GM23338 (cell line): ENCODE results near the gene GTF2F1. TPM values are rescaled to one million over a fixed set of nuclear protein-coding genes. Genes with fewer than 3 reads are reported as not detected.

Experiments used
- ATAC-seq: fragments of 200-7000 bp; cut with Tn5 transposase; 3 replicates; pipeline ENCODE4 v1.9.1; 2020
- DNase-seq: peaks from one replicate; pipeline ENCODE4 v3.0.0-alpha.2; 2015; ENCODE audit warnings: low spot score
- H2AFZ ChIP-seq: fragments of 200-600 bp; sonication (generic); 2 replicates; pipeline ENCODE4 v1.8.0; 2016; ENCODE audit warnings: antibody characterized with exemption, mild to moderate bottlenecking, moderate library complexity
- H3F3A ChIP-seq: fragments of 200-600 bp; sonication (generic); replicated peaks from 2 replicates; pipeline ENCODE4 v1.8.0; 2017; ENCODE audit warnings: antibody characterized with exemption, mixed run types, low read depth
- H3K27ac ChIP-seq: fragments of 200-600 bp; sonication (generic); 2 replicates; pipeline ENCODE4 v1.6.1; 2016; ENCODE audit warnings: low read depth
- H3K27me3 ChIP-seq: fragments of 200-600 bp; sonication (generic); 2 replicates; pipeline ENCODE4 v1.8.0; 2016; ENCODE audit warnings: mild to moderate bottlenecking, mixed run types, moderate library complexity; ENCODE audit not compliant: insufficient read depth
- H3K36me3 ChIP-seq: fragments of 200-600 bp; sonication (generic); 2 replicates; pipeline ENCODE4 v1.8.0; 2016; ENCODE audit warnings: mild to moderate bottlenecking; ENCODE audit not compliant: insufficient read depth
- H3K4me1 ChIP-seq: fragments of 200-600 bp; sonication (generic); 2 replicates; pipeline ENCODE4 v1.8.0; 2016; ENCODE audit warnings: mild to moderate bottlenecking, moderate library complexity; ENCODE audit not compliant: insufficient read depth
- H3K4me2 ChIP-seq: fragments of 200-600 bp; sonication (generic); 2 replicates; pipeline ENCODE4 v1.7.1; 2017; ENCODE audit warnings: mixed run types
- H3K4me3 ChIP-seq: fragments of 200-600 bp; sonication (generic); 2 replicates; pipeline ENCODE4 v1.6.1; 2016; ENCODE audit warnings: mixed run types
- H3K79me2 ChIP-seq: fragments of 200-600 bp; sonication (generic); replicated peaks from 2 replicates; pipeline ENCODE4 v1.8.0; 2017; ENCODE audit warnings: mild to moderate bottlenecking; ENCODE audit not compliant: insufficient read depth
- H3K9me2 ChIP-seq: fragments of 200-600 bp; sonication (generic); 2 replicates; pipeline ENCODE4 v1.8.0; 2017; ENCODE audit not compliant: insufficient read depth
- H4K20me1 ChIP-seq: fragments of 200-600 bp; sonication (generic); replicated peaks from 2 replicates; pipeline ENCODE4 v1.8.0; 2017; ENCODE audit warnings: mild to moderate bottlenecking; ENCODE audit not compliant: insufficient read depth
- H3K27ac Mint-ChIP-seq: 2 replicates; pipeline ENCODE4 v1.8.0; 2020; ENCODE audit warnings: inconsistent platforms, mild to moderate bottlenecking, moderate library complexity, mixed read lengths
- H3K27me3 Mint-ChIP-seq: 3 replicates; pipeline ENCODE4 v1.8.0; 2022; ENCODE audit warnings: low read depth, mild to moderate bottlenecking, moderate library complexity, mixed read lengths, inconsistent platforms; ENCODE audit not compliant: insufficient read depth, poor library complexity
- H3K36me3 Mint-ChIP-seq: 3 replicates; pipeline ENCODE4 v1.8.0; 2021; ENCODE audit warnings: low read depth, mild to moderate bottlenecking, inconsistent platforms, moderate library complexity, mixed read lengths
- H3K4me1 Mint-ChIP-seq: 3 replicates; pipeline ENCODE4 v1.8.0; 2020; ENCODE audit warnings: mild to moderate bottlenecking, inconsistent platforms, mixed read lengths
- H3K4me3 Mint-ChIP-seq: 3 replicates; pipeline ENCODE4 v1.8.0; 2021; ENCODE audit warnings: moderate library complexity, mild to moderate bottlenecking, inconsistent platforms, mixed read lengths
- H3K9me3 Mint-ChIP-seq: 3 replicates; pipeline ENCODE4 v1.8.0; 2020; ENCODE audit warnings: moderate library complexity, mild to moderate bottlenecking, inconsistent platforms, mixed read lengths
- CREB1 ChIP-seq: fragments of 250-450 bp; sonication (Bioruptor Pico); IDR thresholded peaks from 2 replicates; pipeline ENCODE4 v1.5.0; 2020; ENCODE audit warnings: low read depth, mild to moderate bottlenecking, moderate library complexity
- EZH2 ChIP-seq: fragments of 200-600 bp; sonication (generic); IDR thresholded peaks from one replicate; pipeline ENCODE4 v1.8.0; 2017; ENCODE audit warnings: antibody characterized with exemption, mild to moderate bottlenecking, low read depth; ENCODE audit not compliant: unreplicated experiment
- EZH2phosphoT487 ChIP-seq: fragments of 200-600 bp; sonication (generic); IDR thresholded peaks from one replicate; pipeline ENCODE4 v1.8.1; 2018; ENCODE audit warnings: antibody characterized with exemption; ENCODE audit not compliant: unreplicated experiment
- JUNB ChIP-seq: IDR thresholded peaks from one replicate; pipeline ENCODE4 v1.6.1; 2016; ENCODE audit warnings: antibody characterized with exemption; ENCODE audit not compliant: unreplicated experiment
- NANOG ChIP-seq: IDR thresholded peaks from 2 replicates; pipeline ENCODE4 v1.6.1; 2016; ENCODE audit warnings: antibody characterized with exemption, borderline replicate concordance
- POLR2AphosphoS5 ChIP-seq: IDR thresholded peaks from 2 replicates; pipeline ENCODE4 v1.6.1; 2016; ENCODE audit warnings: antibody characterized with exemption, low read depth
- REST ChIP-seq: IDR thresholded peaks from one replicate; pipeline ENCODE4 v1.6.1; 2018; ENCODE audit warnings: antibody characterized with exemption; ENCODE audit not compliant: unreplicated experiment
- STAT1 ChIP-seq: IDR thresholded peaks from one replicate; pipeline ENCODE4 v1.6.1; 2016; ENCODE audit warnings: antibody characterized with exemption; ENCODE audit not compliant: unreplicated experiment
- ZNF114 ChIP-seq: fragments of 250-450 bp; sonication (Bioruptor Pico); IDR thresholded peaks from 2 replicates; pipeline ENCODE4 v1.5.0; 2020; ENCODE audit warnings: mild to moderate bottlenecking, moderate library complexity
- ZNF331 ChIP-seq: fragments of 250-450 bp; sonication (Bioruptor Pico); IDR thresholded peaks from 2 replicates; pipeline ENCODE4 v1.5.0; 2020; ENCODE audit warnings: low read depth, mild to moderate bottlenecking, moderate library complexity
- polyA plus RNA-seq: library from polyadenylated mRNA; unstranded; fragments of >200 nt; fragmentation: Nextera tagmentation; extraction: Ambion mirVana; gene quantifications from 2 replicates; pipeline ENCODE4 v1.2.1, GENCODE V29; 2016
- total RNA-seq: library from RNA; depleted of rRNA; stranded (reverse); fragments of >200 nt; shearing (Covaris generic); gene quantifications from 2 replicates; pipeline ENCODE4 v1.2.3, GENCODE V29; 2014
- TF ChIP-seq, protein P1 (sequence below): fragments of 250-450 bp; sonication (Bioruptor Pico); IDR thresholded peaks from 2 replicates; pipeline ENCODE4 v1.5.0; 2020; ENCODE audit warnings: mild to moderate bottlenecking, moderate library complexity
- TF ChIP-seq, protein P2 (sequence below): IDR thresholded peaks from 2 replicates; pipeline ENCODE4 v1.6.1; 2016; ENCODE audit warnings: antibody characterized with exemption
- TF ChIP-seq, protein P3 (sequence below), 2 experiments: fragments of 200-600 bp in 1 of 2; sonication (generic) in 1 of 2; conservative IDR thresholded peaks; 2 replicates each; pipeline versions ENCODE4 v1.5.1 to v1.6.1; 2016 to 2017; ENCODE audit warnings: antibody characterized with exemption in 2 of 2, low read depth in 2 of 2, mild to moderate bottlenecking in 2 of 2, moderate library complexity in 1 of 2

Gene GTF2F1
- total and polyA plus RNA-seq, 2 experiments from 2014 or later = 62.1 to 65.5 TPM

GRCh38 chr19:6402837-6403608 is 10.1 kb upstream of the GTF2F1 start:
- TF ChIP-seq CREB1 (CRISPR knock-in tag) (no peak), ZNF114 (no peak), EZH2 (no peak), NANOG (no peak), ZNF331 (no peak), EZH2phosphoT487 (no peak), STAT1 (no peak), JUNB (no peak), REST (no peak), POLR2AphosphoS5 (no peak)
- TF ChIP-seq, protein P1, sequence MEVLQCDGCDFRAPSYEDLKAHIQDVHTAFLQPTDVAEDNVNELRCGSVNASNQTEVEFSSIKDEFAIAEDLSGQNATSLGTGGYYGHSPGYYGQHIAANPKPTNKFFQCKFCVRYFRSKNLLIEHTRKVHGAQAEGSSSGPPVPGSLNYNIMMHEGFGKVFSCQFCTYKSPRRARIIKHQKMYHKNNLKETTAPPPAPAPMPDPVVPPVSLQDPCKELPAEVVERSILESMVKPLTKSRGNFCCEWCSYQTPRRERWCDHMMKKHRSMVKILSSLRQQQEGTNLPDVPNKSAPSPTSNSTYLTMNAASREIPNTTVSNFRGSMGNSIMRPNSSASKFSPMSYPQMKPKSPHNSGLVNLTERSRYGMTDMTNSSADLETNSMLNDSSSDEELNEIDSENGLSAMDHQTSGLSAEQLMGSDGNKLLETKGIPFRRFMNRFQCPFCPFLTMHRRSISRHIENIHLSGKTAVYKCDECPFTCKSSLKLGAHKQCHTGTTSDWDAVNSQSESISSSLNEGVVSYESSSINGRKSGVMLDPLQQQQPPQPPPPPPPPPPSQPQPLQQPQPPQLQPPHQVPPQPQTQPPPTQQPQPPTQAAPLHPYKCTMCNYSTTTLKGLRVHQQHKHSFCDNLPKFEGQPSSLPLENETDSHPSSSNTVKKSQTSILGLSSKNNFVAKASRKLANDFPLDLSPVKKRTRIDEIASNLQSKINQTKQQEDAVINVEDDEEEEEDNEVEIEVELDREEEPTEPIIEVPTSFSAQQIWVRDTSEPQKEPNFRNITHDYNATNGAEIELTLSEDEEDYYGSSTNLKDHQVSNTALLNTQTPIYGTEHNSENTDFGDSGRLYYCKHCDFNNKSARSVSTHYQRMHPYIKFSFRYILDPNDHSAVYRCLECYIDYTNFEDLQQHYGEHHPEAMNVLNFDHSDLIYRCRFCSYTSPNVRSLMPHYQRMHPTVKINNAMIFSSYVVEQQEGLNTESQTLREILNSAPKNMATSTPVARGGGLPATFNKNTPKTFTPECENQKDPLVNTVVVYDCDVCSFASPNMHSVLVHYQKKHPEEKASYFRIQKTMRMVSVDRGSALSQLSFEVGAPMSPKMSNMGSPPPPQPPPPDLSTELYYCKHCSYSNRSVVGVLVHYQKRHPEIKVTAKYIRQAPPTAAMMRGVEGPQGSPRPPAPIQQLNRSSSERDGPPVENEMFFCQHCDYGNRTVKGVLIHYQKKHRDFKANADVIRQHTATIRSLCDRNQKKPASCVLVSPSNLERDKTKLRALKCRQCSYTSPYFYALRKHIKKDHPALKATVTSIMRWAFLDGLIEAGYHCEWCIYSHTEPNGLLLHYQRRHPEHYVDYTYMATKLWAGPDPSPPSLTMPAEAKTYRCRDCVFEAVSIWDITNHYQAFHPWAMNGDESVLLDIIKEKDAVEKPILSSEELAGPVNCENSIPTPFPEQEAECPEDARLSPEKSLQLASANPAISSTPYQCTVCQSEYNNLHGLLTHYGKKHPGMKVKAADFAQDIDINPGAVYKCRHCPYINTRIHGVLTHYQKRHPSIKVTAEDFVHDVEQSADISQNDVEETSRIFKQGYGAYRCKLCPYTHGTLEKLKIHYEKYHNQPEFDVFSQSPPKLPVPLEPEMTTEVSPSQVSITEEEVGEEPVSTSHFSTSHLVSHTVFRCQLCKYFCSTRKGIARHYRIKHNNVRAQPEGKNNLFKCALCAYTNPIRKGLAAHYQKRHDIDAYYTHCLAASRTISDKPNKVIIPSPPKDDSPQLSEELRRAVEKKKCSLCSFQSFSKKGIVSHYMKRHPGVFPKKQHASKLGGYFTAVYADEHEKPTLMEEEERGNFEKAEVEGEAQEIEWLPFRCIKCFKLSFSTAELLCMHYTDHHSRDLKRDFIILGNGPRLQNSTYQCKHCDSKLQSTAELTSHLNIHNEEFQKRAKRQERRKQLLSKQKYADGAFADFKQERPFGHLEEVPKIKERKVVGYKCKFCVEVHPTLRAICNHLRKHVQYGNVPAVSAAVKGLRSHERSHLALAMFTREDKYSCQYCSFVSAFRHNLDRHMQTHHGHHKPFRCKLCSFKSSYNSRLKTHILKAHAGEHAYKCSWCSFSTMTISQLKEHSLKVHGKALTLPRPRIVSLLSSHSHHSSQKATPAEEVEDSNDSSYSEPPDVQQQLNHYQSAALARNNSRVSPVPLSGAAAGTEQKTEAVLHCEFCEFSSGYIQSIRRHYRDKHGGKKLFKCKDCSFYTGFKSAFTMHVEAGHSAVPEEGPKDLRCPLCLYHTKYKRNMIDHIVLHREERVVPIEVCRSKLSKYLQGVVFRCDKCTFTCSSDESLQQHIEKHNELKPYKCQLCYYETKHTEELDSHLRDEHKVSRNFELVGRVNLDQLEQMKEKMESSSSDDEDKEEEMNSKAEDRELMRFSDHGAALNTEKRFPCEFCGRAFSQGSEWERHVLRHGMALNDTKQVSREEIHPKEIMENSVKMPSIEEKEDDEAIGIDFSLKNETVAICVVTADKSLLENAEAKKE (CRISPR knock-in tag) = no peak
- TF ChIP-seq, protein P2, sequence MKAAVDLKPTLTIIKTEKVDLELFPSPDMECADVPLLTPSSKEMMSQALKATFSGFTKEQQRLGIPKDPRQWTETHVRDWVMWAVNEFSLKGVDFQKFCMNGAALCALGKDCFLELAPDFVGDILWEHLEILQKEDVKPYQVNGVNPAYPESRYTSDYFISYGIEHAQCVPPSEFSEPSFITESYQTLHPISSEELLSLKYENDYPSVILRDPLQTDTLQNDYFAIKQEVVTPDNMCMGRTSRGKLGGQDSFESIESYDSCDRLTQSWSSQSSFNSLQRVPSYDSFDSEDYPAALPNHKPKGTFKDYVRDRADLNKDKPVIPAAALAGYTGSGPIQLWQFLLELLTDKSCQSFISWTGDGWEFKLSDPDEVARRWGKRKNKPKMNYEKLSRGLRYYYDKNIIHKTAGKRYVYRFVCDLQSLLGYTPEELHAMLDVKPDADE = no peak
- TF ChIP-seq, protein P3, sequence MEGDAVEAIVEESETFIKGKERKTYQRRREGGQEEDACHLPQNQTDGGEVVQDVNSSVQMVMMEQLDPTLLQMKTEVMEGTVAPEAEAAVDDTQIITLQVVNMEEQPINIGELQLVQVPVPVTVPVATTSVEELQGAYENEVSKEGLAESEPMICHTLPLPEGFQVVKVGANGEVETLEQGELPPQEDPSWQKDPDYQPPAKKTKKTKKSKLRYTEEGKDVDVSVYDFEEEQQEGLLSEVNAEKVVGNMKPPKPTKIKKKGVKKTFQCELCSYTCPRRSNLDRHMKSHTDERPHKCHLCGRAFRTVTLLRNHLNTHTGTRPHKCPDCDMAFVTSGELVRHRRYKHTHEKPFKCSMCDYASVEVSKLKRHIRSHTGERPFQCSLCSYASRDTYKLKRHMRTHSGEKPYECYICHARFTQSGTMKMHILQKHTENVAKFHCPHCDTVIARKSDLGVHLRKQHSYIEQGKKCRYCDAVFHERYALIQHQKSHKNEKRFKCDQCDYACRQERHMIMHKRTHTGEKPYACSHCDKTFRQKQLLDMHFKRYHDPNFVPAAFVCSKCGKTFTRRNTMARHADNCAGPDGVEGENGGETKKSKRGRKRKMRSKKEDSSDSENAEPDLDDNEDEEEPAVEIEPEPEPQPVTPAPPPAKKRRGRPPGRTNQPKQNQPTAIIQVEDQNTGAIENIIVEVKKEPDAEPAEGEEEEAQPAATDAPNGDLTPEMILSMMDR (conservative IDR thresholded peaks at IDR 0.05; ENCODE audit: low read depth in 2 of 2) = no peak
- H3K9me2 ChIP-seq = no peaks in the 10 kb centered on the region
- H3K27me3 ChIP-seq = no peaks in the 10 kb centered on the region
- Mint-ChIP-seq H3K27ac (no peak overlapping the region), H3K4me3 (no peak overlapping the region), H3K36me3 (no peaks in the 10 kb centered on the region), H3K4me1 (no peaks in the 10 kb centered on the region; the same call in 2 of the 3 replicates), H3K27me3 (peaks cover 2% of the 10 kb centered on the region), H3K9me3 (no peaks in the 10 kb centered on the region; the same call in 2 of the 3 replicates)
- no peaks in the 10 kb centered on the region for H3K36me3 ChIP-seq
- ATAC-seq (no peak), DNase-seq (peak; percentile 25)
- no peaks in the 10 kb centered on the region for H3F3A ChIP-seq
- H3K79me2 ChIP-seq = no peaks in the 10 kb centered on the region
- H3K4me3 ChIP-seq = no peak overlapping the region
- H3K4me1 ChIP-seq = no peaks in the 10 kb centered on the region
- H3K27ac ChIP-seq = no peak overlapping the region
- H3K4me2 ChIP-seq = no peak overlapping the region
- no peaks in the 10 kb centered on the region for H4K20me1 ChIP-seq
- peak overlapping the region; percentile 47 for H2AFZ ChIP-seq
